Measurements from ENCODE around the gene PVALEF.

DNA sequence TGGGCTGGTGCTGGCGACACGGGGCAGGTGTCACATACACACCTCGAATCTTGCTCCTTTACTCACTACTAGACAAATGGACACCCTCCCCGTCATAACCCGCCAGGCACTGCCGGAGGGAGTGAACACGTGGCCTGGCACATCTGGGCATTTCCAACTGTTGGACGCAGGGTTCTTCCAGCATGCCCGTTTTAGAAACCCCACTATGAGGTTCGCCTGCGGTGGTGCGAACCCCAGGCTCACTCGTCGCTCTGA is 64.3 kb downstream of the PVALEF start:
- no peak for TF ChIP-seq POLR2A (IDR thresholded peaks at IDR 0.05; ENCODE audit: low read depth)
- TF ChIP-seq CTCF (IDR thresholded peaks at IDR 0.05) = no peak

All from esophagus muscularis mucosa (tissue), 3 donors.